Central memory CD8-positive, alpha-beta T cell (primary cell): ENCODE data around the gene TUBA4A.
"Not testable (repeated sequence)": the region's sequence is repeated elsewhere in the genome, so short reads cannot be mapped to it uniquely, and the experiment has no call there.

Experiments used
- ATAC-seq: fragments of 150-1000 bp; cut with Tn5 transposase; replicated peaks from 2 replicates; pipeline ENCODE4 v1.10.0; 2022; ENCODE audit warnings: mild to moderate bottlenecking, moderate FRiP score, moderate number of reproducible peaks; ENCODE audit not compliant: poor library complexity, severe bottlenecking; ENCODE audit errors: extremely low read depth
- DNase-seq, 2 donors: peaks; one replicate each; pipeline ENCODE4 v3.0.0; 2021; ENCODE audit warnings: low spot score in 2 of 2
- H3K27ac Mint-ChIP-seq: one replicate; pipeline ENCODE4 v1.8.0; 2022; ENCODE audit warnings: low read depth, mild to moderate bottlenecking, moderate library complexity, mixed read lengths
- H3K27me3 Mint-ChIP-seq: one replicate; pipeline ENCODE4 v1.8.0; 2022; ENCODE audit warnings: mixed read lengths
- H3K36me3 Mint-ChIP-seq: one replicate; pipeline ENCODE4 v1.8.0; 2022; ENCODE audit warnings: mild to moderate bottlenecking, moderate library complexity, mixed read lengths; ENCODE audit not compliant: insufficient read depth
- H3K4me1 Mint-ChIP-seq: one replicate; pipeline ENCODE4 v1.8.0; 2022; ENCODE audit warnings: mixed read lengths
- H3K4me3 Mint-ChIP-seq: one replicate; pipeline ENCODE4 v1.8.0; 2022; ENCODE audit warnings: mild to moderate bottlenecking, moderate library complexity, mixed read lengths
- H3K9me3 Mint-ChIP-seq: one replicate; pipeline ENCODE4 v1.8.0; 2022; ENCODE audit warnings: mixed read lengths

TUBA4A gene

GRCh38 chr2:219291910-219292490 lies 38.3 kb upstream of the TUBA4A start:
- no peak for ATAC-seq
- Mint-ChIP-seq H3K4me3 (no peak overlapping the region), H3K36me3 (peaks cover 4% of the 10 kb centered on the region), H3K9me3 (no peaks in the 10 kb centered on the region), H3K27ac (no peak overlapping the region), H3K27me3 (no peaks in the 10 kb centered on the region), H3K4me1 (peaks cover 19% of the 10 kb centered on the region)
- DNase-seq: no peak

GRCh38 chr2:219291394-219291793 lies 37.7 kb upstream of the TUBA4A start:
- H3K9me3 Mint-ChIP-seq: no peaks in the 10 kb centered on the region
- peaks cover 5% of the 10 kb centered on the region for H3K36me3 Mint-ChIP-seq
- no peaks in the 10 kb centered on the region for H3K27me3 Mint-ChIP-seq
- peak overlapping the region; percentile 32 for H3K27ac Mint-ChIP-seq
- ATAC-seq (no peak), DNase-seq (no peak)
- peaks cover 19% of the 10 kb centered on the region for H3K4me1 Mint-ChIP-seq
- no peak overlapping the region for H3K4me3 Mint-ChIP-seq

GRCh38 chr2:219290381-219291171 lies 36.9 kb upstream of the TUBA4A start:
- H3K36me3 Mint-ChIP-seq: peaks cover 8% of the 10 kb centered on the region
- H3K9me3 Mint-ChIP-seq: no peaks in the 10 kb centered on the region
- peaks cover 15% of the 10 kb centered on the region for H3K4me1 Mint-ChIP-seq
- H3K27ac Mint-ChIP-seq: peak overlapping the region; percentile 46
- ATAC-seq (no peak), DNase-seq (no peak)
- no peak overlapping the region for H3K4me3 Mint-ChIP-seq
- H3K27me3 Mint-ChIP-seq: no peaks in the 10 kb centered on the region

GRCh38 chr2:219289537-219290361 lies 36.0 kb upstream of the TUBA4A start:
- Mint-ChIP-seq H3K27me3 (no peaks in the 10 kb centered on the region), H3K27ac (peak overlapping the region; percentile 46), H3K9me3 (no peaks in the 10 kb centered on the region), H3K36me3 (peaks cover 7% of the 10 kb centered on the region), H3K4me1 (peaks cover 15% of the 10 kb centered on the region), H3K4me3 (no peak overlapping the region)
- ATAC-seq: no peak
- DNase-seq: no peak

GRCh38 chr2:219289195-219289536 lies 35.4 kb upstream of the TUBA4A start:
- no peaks in the 10 kb centered on the region for H3K27me3 Mint-ChIP-seq
- H3K9me3 Mint-ChIP-seq: no peaks in the 10 kb centered on the region
- H3K4me1 Mint-ChIP-seq: peaks cover 11% of the 10 kb centered on the region
- no peak overlapping the region for H3K27ac Mint-ChIP-seq
- no peak overlapping the region for H3K4me3 Mint-ChIP-seq
- ATAC-seq (no peak), DNase-seq (no peak)
- H3K36me3 Mint-ChIP-seq: peaks cover 7% of the 10 kb centered on the region

GRCh38 chr2:219287580-219288265 lies 34.0 kb upstream of the TUBA4A start:
- no peaks in the 10 kb centered on the region for H3K27me3 Mint-ChIP-seq
- H3K4me1 Mint-ChIP-seq: peaks cover 12% of the 10 kb centered on the region
- no peak for DNase-seq

GRCh38 chr2:219287116-219287440 lies 33.4 kb upstream of the TUBA4A start:
- ATAC-seq, H3K9me3 Mint-ChIP-seq, H3K4me3 Mint-ChIP-seq, H3K27me3 Mint-ChIP-seq, DNase-seq, H3K27ac Mint-ChIP-seq: not testable (repeated sequence)
- peaks cover 13% of the 10 kb centered on the region for H3K4me1 Mint-ChIP-seq
- peaks cover 20% of the 10 kb centered on the region for H3K36me3 Mint-ChIP-seq

More at GRCh38 chr2:219287580-219288265, 34.0 kb upstream of the TUBA4A start:
- no peak for ATAC-seq
- peaks cover 17% of the 10 kb centered on the region for H3K36me3 Mint-ChIP-seq
- no peaks in the 10 kb centered on the region for H3K9me3 Mint-ChIP-seq
- H3K27ac Mint-ChIP-seq: peak overlapping the region; percentile 83
- no peak overlapping the region for H3K4me3 Mint-ChIP-seq

- no peak overlapping the region for H3K4me3 Mint-ChIP-seq
- H3K27ac Mint-ChIP-seq: no peak overlapping the region
- H3K4me1 Mint-ChIP-seq: peaks cover 13% of the 10 kb centered on the region
- H3K36me3 Mint-ChIP-seq: peaks cover 24% of the 10 kb centered on the region
- ATAC-seq (no peak), DNase-seq (no peak)
- H3K9me3 Mint-ChIP-seq: no peaks in the 10 kb centered on the region
- H3K27me3 Mint-ChIP-seq: no peaks in the 10 kb centered on the region
These were observed 32.9 kb upstream of the TUBA4A start for GRCh38 chr2:219286436-219287115.

- Mint-ChIP-seq H3K9me3 (no peaks in the 10 kb centered on the region), H3K36me3 (peaks cover 25% of the 10 kb centered on the region), H3K27ac (peak overlapping the region; percentile 65), H3K4me3 (no peak overlapping the region), H3K27me3 (no peaks in the 10 kb centered on the region), H3K4me1 (peaks cover 13% of the 10 kb centered on the region)
- DNase-seq: no peak
- ATAC-seq: no peak
These were observed 32.2 kb upstream of the TUBA4A start for GRCh38 chr2:219285894-219286425.

GRCh38 chr2:219285373-219285735 lies 31.6 kb upstream of the TUBA4A start:
- peaks cover 30% of the 10 kb centered on the region for H3K36me3 Mint-ChIP-seq
- DNase-seq: no peak
- peaks cover 14% of the 10 kb centered on the region for H3K4me1 Mint-ChIP-seq
- H3K27me3 Mint-ChIP-seq: no peaks in the 10 kb centered on the region
- no peak overlapping the region for H3K4me3 Mint-ChIP-seq
- peak overlapping the region; percentile 65 for H3K27ac Mint-ChIP-seq
- ATAC-seq: no peak
- H3K9me3 Mint-ChIP-seq: no peaks in the 10 kb centered on the region

- H3K9me3 Mint-ChIP-seq: no peaks in the 10 kb centered on the region
- H3K4me3 Mint-ChIP-seq: no peak overlapping the region
- ATAC-seq: no peak
- no peaks in the 10 kb centered on the region for H3K27me3 Mint-ChIP-seq
- peak overlapping the region; percentile 65 for H3K27ac Mint-ChIP-seq
- peaks cover 20% of the 10 kb centered on the region for H3K4me1 Mint-ChIP-seq
- DNase-seq: no peak
- peaks cover 32% of the 10 kb centered on the region for H3K36me3 Mint-ChIP-seq
These were observed 31.0 kb upstream of the TUBA4A start for GRCh38 chr2:219284501-219285372.
